Testis (tissue), 3 donors: ENCODE measurements around the gene LDLRAD4. TPM values are rescaled to one million over a fixed set of nuclear protein-coding genes. Genes with fewer than 3 reads are reported as not detected.

Experiments
- DNase-seq: peaks from one replicate; pipeline ENCODE4 v3.0.0-alpha.2; 2019
- H3K27ac ChIP-seq, 2 donors: fragments of 200-600 bp; sonication (generic); one replicate each; pipeline ENCODE4 v1.5.1; 2019
- H3K27me3 ChIP-seq: fragments of 200-600 bp; sonication (generic); one replicate; pipeline ENCODE4 v1.5.1; 2019
- H3K36me3 ChIP-seq: fragments of 200-600 bp; sonication (generic); one replicate; pipeline ENCODE4 v1.5.1; 2017; ENCODE audit warnings: low read depth; ENCODE audit errors: missing control alignments
- H3K4me1 ChIP-seq: fragments of 200-600 bp; sonication (generic); one replicate; pipeline ENCODE4 v1.5.1; 2019
- H3K4me3 ChIP-seq, 2 donors: fragments of 200-600 bp; sonication (generic); one replicate each; pipeline ENCODE4 v1.5.1; 2017 to 2019
- H3K9me3 ChIP-seq: fragments of 200-600 bp; sonication (generic); one replicate; pipeline ENCODE4 v1.5.1; 2017
- POLR2A ChIP-seq: fragments of 450-650 bp; IDR thresholded peaks from one replicate; pipeline ENCODE4 v1.6.1; 2017; ENCODE audit warnings: antibody characterized with exemption, mild to moderate bottlenecking, moderate library complexity
- WGBS, 2 donors: methylation state at CpG; one replicate each; pipeline ENCODE4 v1.1.5; 2018; 5-methylcytosine and 5-hydroxymethylcytosine counted together
- intact Hi-C: fragments of 100-400 bp; cut with DNase I; formaldehyde crosslinking; loops from one replicate; pipeline ENCODE4 v1.15.1; 2023; ENCODE audit warnings: low total_unique reads
- polyA plus RNA-seq: library from polyadenylated mRNA; stranded (reverse); fragments of 350-450 nt; fragmentation: Illumina TruSeq; extraction: RNeasy Lipid Tissue Mini Kit (QIAGEN cat#74804); gene quantifications from one replicate; pipeline ENCODE4 v1.2.3, GENCODE V29; 2014; ENCODE audit warnings: low read depth, low replicate concordance; ENCODE audit not compliant: insufficient read depth
- total RNA-seq, 2 donors: library from RNA; depleted of rRNA; stranded (reverse); fragments of >200 nt; gene quantifications; one replicate each; pipeline ENCODE4 v1.2.3, GENCODE V29; 2016
- TF ChIP-seq, protein P1 (sequence below), 3 experiments: fragments of 450-650 bp in 2 of 3; fragments of 200-600 bp in 1 of 3; sonication (generic) in 1 of 3; IDR thresholded peaks; one replicate each; pipeline ENCODE4 v1.5.1; 2016 to 2019; ENCODE audit warnings: antibody characterized with exemption in 3 of 3, mild to moderate bottlenecking in 2 of 3, moderate library complexity in 1 of 3

LDLRAD4 gene
- total and polyA plus RNA-seq, 3 donors from 2014 or later = 22.0 to 42.2 (median 25.9) TPM

DNA sequence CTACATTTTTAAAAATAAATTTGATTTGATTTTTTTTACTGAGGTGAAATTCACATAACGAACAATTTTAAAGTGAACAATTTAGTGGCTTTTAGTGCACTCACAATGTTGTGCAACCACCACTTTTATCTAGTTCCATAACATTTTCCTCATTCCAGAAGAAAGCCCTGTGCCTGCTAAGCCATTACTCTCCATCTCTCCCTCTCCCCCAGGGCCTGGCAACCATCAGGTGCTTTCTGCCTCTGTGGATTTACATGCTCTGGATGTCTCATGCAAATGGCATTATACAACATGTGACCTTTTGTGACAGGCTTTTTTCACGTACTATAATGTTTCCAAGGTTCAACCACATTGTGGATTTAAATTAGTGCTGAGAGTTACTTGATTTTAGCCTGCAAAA is 19.9 kb upstream of the LDLRAD4 start:
- no peaks in the 10 kb centered on the region for H3K4me1 ChIP-seq
- H3K4me3 ChIP-seq = no peak overlapping the region
- no peak for DNase-seq
- no peaks in the 10 kb centered on the region for H3K36me3 ChIP-seq
- intact Hi-C loops = no loop called here
- no peak for TF ChIP-seq POLR2A
- TF ChIP-seq, protein P1, sequence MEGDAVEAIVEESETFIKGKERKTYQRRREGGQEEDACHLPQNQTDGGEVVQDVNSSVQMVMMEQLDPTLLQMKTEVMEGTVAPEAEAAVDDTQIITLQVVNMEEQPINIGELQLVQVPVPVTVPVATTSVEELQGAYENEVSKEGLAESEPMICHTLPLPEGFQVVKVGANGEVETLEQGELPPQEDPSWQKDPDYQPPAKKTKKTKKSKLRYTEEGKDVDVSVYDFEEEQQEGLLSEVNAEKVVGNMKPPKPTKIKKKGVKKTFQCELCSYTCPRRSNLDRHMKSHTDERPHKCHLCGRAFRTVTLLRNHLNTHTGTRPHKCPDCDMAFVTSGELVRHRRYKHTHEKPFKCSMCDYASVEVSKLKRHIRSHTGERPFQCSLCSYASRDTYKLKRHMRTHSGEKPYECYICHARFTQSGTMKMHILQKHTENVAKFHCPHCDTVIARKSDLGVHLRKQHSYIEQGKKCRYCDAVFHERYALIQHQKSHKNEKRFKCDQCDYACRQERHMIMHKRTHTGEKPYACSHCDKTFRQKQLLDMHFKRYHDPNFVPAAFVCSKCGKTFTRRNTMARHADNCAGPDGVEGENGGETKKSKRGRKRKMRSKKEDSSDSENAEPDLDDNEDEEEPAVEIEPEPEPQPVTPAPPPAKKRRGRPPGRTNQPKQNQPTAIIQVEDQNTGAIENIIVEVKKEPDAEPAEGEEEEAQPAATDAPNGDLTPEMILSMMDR (IDR thresholded peaks at IDR 0.05) = no peak
- no peaks in the 10 kb centered on the region for H3K27me3 ChIP-seq
- no peaks in the 10 kb centered on the region for H3K9me3 ChIP-seq
- WGBS, 2 donors = 93 to 97% methylated on average over 2 of the region's 2 CpGs
- no peak overlapping the region for H3K27ac ChIP-seq

DNA sequence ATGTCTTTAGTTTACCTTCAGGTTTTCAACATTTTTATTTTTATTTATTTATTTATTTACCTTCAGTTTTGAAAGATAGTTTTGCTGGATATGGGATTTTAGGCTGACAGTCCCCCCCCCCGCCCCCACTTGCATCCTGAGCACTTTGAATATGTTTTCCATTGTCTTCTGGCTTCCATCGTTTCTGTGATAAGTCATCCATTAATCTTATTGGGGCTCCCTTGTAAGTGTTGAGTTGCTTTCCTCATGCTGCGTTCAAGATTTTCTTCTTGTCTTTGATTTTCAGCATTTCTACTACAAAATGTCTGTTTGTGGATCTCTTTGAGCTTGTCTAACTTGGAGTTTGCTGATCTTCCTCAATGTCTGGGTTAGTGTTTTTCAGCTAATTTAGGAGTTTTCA is 19.4 kb upstream of the LDLRAD4 start:
- intact Hi-C loops = no loop called here
- H3K27me3 ChIP-seq = no peaks in the 10 kb centered on the region
- H3K36me3 ChIP-seq = no peaks in the 10 kb centered on the region
- WGBS, 2 donors = 87 to 93% methylated on average over 3 of the region's 3 CpGs
- H3K9me3 ChIP-seq = no peaks in the 10 kb centered on the region
- H3K4me3 ChIP-seq = no peak overlapping the region
- H3K4me1 ChIP-seq = no peaks in the 10 kb centered on the region
- TF ChIP-seq POLR2A = no peak
- no peak overlapping the region for H3K27ac ChIP-seq
- DNase-seq = no peak

DNA sequence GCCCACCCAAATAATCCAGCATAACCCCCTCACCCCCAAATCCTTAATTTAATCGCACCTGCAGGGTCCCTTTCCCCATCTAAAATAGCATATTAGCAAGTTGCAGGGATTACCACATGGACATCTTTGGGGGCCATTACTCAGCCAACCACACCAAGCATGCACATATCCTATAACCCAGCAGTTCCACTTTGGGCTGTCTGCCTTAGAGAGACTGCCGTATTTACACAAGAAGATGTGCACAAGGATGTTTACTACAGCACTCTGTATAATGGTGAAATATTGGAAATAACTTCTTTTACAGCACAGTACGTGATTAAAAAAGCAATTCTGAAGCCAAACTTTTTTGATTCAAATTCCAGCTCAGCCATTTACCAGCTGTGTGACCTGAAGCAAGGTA is 17.3 kb upstream of the LDLRAD4 start:
- intact Hi-C loops = no loop called here
- Histone ChIP-seq H3K9me3 (no peaks in the 10 kb centered on the region), H3K27ac (no peak overlapping the region), H3K36me3 (no peaks in the 10 kb centered on the region), H3K4me1 (no peaks in the 10 kb centered on the region), H3K4me3 (no peak overlapping the region), H3K27me3 (no peaks in the 10 kb centered on the region)
- DNase-seq = no peak
- 72 to 74% methylated on average over 3 of the region's 3 CpGs for WGBS, 2 donors
- TF ChIP-seq POLR2A = no peak
- TF ChIP-seq, protein P1 (IDR thresholded peaks at IDR 0.05) = no peak

DNA sequence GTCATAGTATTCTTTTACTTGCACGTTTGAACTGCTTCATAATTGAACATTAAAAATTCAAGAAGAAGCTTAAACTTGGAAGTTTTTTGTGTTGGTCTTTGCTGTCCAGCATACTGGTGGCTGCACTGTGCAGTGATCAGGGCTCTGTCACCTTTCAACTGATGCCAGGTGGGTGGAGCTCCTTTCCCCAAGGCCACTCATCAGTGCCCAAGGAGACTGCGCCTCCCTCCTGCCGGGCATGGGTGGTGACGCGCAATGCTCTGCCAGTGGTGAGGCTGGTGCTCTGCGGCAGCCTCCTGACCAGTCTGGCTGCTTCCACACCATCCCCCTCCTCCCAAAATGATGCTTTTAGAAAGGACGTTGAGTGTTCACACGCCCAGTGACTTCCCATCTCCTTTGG is 16.0 kb upstream of the LDLRAD4 start:
- 77 to 79% methylated on average over 7 to 8 of the region's 8 CpGs for WGBS, 2 donors
- Histone ChIP-seq H3K9me3 (no peaks in the 10 kb centered on the region), H3K4me1 (no peaks in the 10 kb centered on the region), H3K27ac (no peak overlapping the region), H3K27me3 (no peaks in the 10 kb centered on the region), H3K4me3 (no peak overlapping the region), H3K36me3 (no peaks in the 10 kb centered on the region)
- no peak for DNase-seq
- intact Hi-C loops = no loop called here
- TF ChIP-seq, protein P1 (IDR thresholded peaks at IDR 0.05) = no peak
- no peak for TF ChIP-seq POLR2A

DNA sequence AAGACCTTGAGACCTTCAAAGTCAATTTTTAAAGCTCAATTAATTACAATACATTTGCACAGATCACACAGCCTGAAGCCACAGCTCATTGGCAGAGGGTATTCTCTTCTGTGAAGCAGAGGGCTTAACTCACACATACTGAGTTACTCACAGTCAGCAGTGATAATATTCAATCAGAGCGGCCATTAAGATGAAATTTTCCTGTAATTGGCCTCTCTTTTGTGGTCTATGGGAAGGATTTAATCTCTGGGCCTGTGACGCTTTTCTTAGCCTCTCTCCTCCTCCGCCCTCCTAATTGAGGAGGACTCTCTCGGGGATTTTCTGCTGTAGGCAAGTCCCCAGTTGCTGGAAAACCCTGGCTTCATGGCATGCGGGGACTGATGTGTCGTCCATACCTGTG is 12.3 kb upstream of the LDLRAD4 start:
- DNase-seq = no peak

More for the DNA sequence above, 12.3 kb upstream of the LDLRAD4 start:
- TF ChIP-seq, protein P1 (IDR thresholded peaks at IDR 0.05) = no peak
- TF ChIP-seq POLR2A = no peak
- intact Hi-C loops = no loop called here
- H3K4me3 ChIP-seq = no peak overlapping the region
- WGBS, 2 donors = 81 to 85% methylated on average over 6 of the region's 6 CpGs
- no peaks in the 10 kb centered on the region for H3K27me3 ChIP-seq
- H3K27ac ChIP-seq = no peak overlapping the region
- no peaks in the 10 kb centered on the region for H3K36me3 ChIP-seq
- H3K4me1 ChIP-seq = no peaks in the 10 kb centered on the region
- no peaks in the 10 kb centered on the region for H3K9me3 ChIP-seq
